Omental fat pad (tissue), 4 donors: ENCODE results near the gene ZNF165. TPM values are rescaled to one million over a fixed set of nuclear protein-coding genes. Genes with fewer than 3 reads are reported as not detected.
"Not testable (repeated sequence)": the region's sequence is repeated elsewhere in the genome, so short reads cannot be mapped to it uniquely, and the experiment has no call there.

Experiments
- ATAC-seq: fragments of 150-250 bp; one replicate; pipeline ENCODE4 v1.9.1; 2016; ENCODE audit warnings: mild to moderate bottlenecking, moderate library complexity; ENCODE audit not compliant: low FRiP score
- DNase-seq: peaks from one replicate; pipeline ENCODE4 v3.0.0-alpha.2; 2019; ENCODE audit warnings: low spot score
- total RNA-seq, 4 donors: library from RNA; depleted of rRNA; stranded (reverse); fragments of >200 nt; gene quantifications; one replicate each; pipeline ENCODE4 v1.1.0, GENCODE V29; 2016
- TF ChIP-seq, protein P1 (sequence below), 3 donors: fragments of 450-650 bp; IDR thresholded peaks; one replicate each; pipeline ENCODE4 v1.5.1; 2016 to 2017; ENCODE audit warnings: antibody characterized with exemption in 3 of 3, mild to moderate bottlenecking in 3 of 3, moderate library complexity in 2 of 3

ZNF165 gene
- total RNA-seq, 4 donors from 2014 or later = 0.38 to 1.4 (median 0.72) TPM; not detected in 1

GRCh38 chr6:28118217-28118616 lies 37.8 kb downstream of the ZNF165 start:
- TF ChIP-seq, protein P1, sequence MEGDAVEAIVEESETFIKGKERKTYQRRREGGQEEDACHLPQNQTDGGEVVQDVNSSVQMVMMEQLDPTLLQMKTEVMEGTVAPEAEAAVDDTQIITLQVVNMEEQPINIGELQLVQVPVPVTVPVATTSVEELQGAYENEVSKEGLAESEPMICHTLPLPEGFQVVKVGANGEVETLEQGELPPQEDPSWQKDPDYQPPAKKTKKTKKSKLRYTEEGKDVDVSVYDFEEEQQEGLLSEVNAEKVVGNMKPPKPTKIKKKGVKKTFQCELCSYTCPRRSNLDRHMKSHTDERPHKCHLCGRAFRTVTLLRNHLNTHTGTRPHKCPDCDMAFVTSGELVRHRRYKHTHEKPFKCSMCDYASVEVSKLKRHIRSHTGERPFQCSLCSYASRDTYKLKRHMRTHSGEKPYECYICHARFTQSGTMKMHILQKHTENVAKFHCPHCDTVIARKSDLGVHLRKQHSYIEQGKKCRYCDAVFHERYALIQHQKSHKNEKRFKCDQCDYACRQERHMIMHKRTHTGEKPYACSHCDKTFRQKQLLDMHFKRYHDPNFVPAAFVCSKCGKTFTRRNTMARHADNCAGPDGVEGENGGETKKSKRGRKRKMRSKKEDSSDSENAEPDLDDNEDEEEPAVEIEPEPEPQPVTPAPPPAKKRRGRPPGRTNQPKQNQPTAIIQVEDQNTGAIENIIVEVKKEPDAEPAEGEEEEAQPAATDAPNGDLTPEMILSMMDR (IDR thresholded peaks at IDR 0.05) = no peak
- no peak for ATAC-seq
- DNase-seq = no peak

DNA sequence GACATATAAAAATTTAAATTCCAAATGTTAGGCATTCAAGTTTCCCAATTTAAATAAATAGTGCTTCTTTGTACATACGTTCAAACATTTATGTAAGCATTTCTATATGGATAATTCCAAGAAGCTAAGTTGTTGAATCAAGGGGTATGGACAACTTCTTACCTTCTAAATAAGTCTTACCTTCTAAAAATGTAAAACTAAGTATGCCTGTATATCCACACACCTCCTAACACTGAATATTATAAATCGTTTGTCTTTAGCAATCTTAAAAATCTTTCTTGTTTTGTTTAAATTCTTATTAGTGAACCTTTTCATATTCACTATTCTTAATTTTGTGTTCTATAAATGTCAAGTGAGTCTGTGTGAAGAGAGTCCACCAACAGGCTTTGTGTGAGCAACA lies 41.5 kb downstream of the ZNF165 start:
- TF ChIP-seq, protein P1 (IDR thresholded peaks at IDR 0.05) = no peak
- DNase-seq = no peak
- ATAC-seq = no peak

GRCh38 chr6:28122283-28122682 lies 41.9 kb downstream of the ZNF165 start:
- not testable (repeated sequence) for DNase-seq, ATAC-seq

GRCh38 chr6:28124350-28124970 lies 44.1 kb downstream of the ZNF165 start, which contains the start of gene ZSCAN16:
ZSCAN16 (plus strand) TSS chr6:28124609; CDS start chr6:28125444, 835 bp downstream.
- ATAC-seq = peak; percentile 98
- DNase-seq = peak; percentile 34
- TF ChIP-seq, protein P1 (IDR thresholded peaks at IDR 0.05) = no peak

- DNase-seq (no peak), ATAC-seq (no peak)
- TF ChIP-seq, protein P1 (IDR thresholded peaks at IDR 0.05) = no peak
Measured at GRCh38 chr6:28124971-28125353, 44.6 kb downstream of the ZNF165 start.

- TF ChIP-seq, protein P1 (IDR thresholded peaks at IDR 0.05) = no peak
- ATAC-seq (no peak), DNase-seq (no peak)
Measured at GRCh38 chr6:28125401-28125800, 45.0 kb downstream of the ZNF165 start.

DNA sequence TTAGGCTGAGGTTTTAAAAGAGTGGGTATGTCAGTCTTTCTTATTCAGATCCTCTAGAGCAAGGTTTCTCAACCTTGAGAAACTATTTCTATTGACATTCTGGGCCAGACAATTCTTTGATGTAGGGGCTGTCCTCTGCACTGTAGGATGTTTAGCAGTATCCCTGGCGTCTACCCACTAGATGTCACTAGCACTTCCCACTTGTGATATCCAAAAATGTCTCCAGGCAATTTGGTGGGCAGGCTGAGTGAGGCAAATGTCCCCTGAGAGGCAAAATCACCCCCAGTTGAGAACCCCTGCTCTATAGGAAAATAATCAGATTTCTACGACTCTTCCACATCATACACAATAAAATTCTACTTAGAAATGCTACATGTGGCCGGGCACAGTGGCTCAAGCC lies 53.6 kb downstream of the ZNF165 start:
- no peak for ATAC-seq
- TF ChIP-seq, protein P1 (IDR thresholded peaks at IDR 0.05) = no peak
- DNase-seq = no peak
